Glomerular endothelial cell (primary cell): Measurements from ENCODE around the gene UNC5B. TPM values are rescaled to one million over a fixed set of nuclear protein-coding genes. Genes with fewer than 3 reads are reported as not detected.

Experiments
- DNase-seq: peaks from one replicate; pipeline ENCODE4 v3.0.0-alpha.2; 2011; ENCODE audit warnings: low read depth, low spot score; ENCODE audit errors: extremely low read depth
- total RNA-seq: library from RNA; depleted of rRNA; stranded (reverse); fragments of >200 nt; gene quantifications from 2 replicates; pipeline ENCODE4 v1.2.3, GENCODE V29; 2015

The UNC5B gene
- total RNA-seq: 19.5 and 69.5 TPM in 2 replicates

DNA sequence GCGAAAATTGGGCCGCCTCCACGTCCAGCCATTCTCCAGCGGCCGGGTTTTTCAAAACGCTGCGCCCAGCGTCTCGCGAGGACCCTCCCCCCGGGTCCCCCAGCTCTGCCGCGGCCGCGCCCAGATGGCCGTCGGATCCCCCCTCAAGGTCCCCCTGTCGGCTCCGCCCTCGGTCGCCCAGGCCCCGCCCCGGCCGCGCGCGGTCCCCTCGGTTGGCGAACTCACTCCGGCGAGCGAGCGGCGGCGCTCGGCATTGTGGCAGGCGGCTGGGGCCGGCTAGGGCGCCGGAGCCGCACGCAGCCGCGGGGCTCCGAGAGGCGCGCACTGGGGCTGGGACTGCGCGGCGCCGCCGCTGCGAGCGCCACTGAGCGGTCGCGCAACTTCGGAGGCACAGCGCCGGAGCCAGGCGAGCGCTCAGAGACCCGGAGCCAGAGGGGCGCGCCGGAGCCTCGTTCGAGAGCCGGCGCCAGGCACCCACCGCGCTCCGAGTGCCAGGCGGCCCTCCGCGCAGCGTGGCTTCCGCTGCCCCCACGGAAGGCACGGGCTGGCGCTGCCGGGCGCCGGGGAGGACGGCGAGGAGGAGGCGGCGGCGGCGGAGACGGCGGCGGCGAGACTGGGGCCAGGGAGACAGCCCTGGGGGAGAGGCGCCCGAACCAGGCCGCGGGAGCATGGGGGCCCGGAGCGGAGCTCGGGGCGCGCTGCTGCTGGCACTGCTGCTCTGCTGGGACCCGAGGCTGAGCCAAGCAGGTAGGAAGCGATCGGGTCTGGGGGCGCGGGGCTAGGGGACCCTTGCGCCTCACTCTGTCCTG, at the start of gene UNC5B:
TSS of gene UNC5B (plus strand) at position 253 of the 809 bp plus-strand sequence. CDS start at position 669, 416 bp downstream.
- no peak for DNase-seq

DNA sequence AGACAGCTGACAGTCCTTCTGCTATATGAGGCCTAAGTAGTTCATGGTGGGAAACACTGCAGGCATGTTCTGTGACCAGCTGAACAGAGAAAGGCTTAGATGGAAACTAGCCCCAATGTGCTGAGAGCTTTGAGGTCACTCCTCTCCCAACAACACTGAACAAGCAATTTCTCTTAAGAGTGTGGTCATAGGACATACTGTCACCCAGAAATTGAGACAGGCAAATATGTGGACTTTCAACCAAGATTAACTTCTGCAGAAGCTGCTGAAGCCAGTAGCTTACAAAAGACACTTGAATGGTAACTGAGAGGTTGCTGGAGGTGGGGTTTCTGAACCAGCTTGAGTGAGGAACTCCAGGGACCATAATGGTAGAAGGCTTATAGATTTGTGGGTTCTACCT, 38.9 kb upstream of the UNC5B start:
- DNase-seq: no peak

GRCh38 chr10:71176661-71177060, 35.7 kb upstream of the UNC5B start:
- DNase-seq: no peak

GRCh38 chr10:71177651-71178199, 34.6 kb upstream of the UNC5B start:
- DNase-seq: no peak

- no peak for DNase-seq
Measured at GRCh38 chr10:71178880-71179279, 33.5 kb upstream of the UNC5B start.

GRCh38 chr10:71179382-71179781, 33.0 kb upstream of the UNC5B start:
- no peak for DNase-seq

DNA sequence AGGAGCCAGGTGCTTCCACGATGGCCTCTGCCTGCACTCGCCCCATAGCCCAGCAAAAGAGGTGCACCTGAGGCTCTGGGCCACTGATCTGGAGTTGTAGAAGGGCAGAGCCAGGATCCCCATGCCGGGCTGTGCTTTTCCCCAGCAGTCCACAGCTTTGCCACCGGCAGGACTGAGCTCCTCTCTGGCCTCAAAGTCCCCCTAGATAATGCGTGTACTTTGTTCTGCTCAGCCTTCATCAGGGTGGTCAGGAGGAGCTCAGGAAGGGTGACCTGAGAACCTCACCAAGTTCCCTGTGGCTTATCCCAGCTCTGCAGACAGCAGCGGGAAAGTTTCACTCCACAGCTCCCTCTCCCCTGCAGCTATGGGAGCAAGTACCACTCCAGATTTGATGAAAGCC, 27.9 kb upstream of the UNC5B start:
- DNase-seq: no peak

DNA sequence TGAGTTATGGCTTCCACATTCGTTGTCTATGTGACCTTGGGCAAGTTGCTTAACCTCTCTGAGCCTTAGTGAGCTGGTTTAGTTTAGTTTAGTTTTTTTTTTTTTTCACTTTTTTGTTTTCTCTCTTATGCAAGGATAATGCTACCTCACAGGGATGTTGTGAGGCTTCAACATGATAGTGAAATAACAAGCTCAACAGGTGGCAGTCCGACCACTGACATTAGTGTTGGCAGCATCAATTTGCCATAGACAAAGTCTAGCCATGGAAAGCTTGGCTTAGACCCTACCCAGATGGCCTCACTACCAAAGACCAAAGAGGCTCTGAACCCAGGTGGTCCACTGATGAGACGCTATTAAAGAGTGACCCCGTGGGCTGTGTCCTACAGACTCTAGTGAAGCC, 27.2 kb upstream of the UNC5B start:
- no peak for DNase-seq

DNA sequence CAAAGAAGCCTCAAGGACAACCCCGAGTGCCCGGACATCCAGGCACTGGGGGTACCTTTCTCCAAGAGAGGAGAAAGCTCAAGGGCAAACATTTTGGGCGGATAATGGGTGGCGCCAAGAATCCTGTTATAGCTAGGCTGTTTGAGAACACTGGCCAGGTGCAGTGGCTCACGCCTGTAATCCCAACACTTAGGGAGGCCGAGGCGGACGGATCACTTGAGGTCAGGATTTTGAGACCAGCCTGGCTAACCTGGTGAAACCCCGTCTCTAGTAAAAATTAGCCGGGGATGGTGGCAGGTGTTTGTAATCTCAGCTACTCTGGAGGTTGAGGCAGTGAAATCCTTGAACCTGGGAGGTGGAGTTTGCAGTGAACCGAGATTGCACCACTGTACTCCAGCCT, 25.2 kb upstream of the UNC5B start:
- DNase-seq: no peak

DNA sequence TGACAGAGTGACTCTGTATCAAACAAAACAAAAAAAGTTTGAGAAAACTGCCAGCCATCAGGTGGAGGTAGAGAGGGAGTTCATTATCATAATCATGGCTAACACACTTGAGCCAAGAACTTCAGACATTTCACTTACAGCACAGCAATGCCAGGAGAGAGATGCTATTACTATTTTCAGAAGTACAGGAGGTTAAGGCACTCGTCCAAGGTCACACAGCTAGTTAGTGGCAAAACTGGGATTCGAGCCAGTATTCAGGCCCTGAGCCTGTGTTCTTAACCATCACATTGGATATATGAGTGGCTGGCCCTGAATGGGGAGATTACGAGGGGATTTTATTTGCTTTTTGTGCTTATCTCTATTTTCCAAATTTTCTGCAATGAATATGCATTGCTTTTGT, 24.8 kb upstream of the UNC5B start:
- DNase-seq: no peak

- DNase-seq: no peak
Measured at GRCh38 chr10:71188201-71188600, 24.2 kb upstream of the UNC5B start.

GRCh38 chr10:71191019-71191418, 21.4 kb upstream of the UNC5B start:
- DNase-seq: no peak

GRCh38 chr10:71191551-71192076, 20.8 kb upstream of the UNC5B start:
- DNase-seq: no peak

GRCh38 chr10:71193516-71193915, 18.9 kb upstream of the UNC5B start:
- no peak for DNase-seq

- DNase-seq: no peak
Measured at GRCh38 chr10:71197955-71198354, 14.4 kb upstream of the UNC5B start.

GRCh38 chr10:71201849-71202248, 10.5 kb upstream of the UNC5B start:
- DNase-seq: no peak

- DNase-seq: no peak
Measured at GRCh38 chr10:71202314-71202713, 10.1 kb upstream of the UNC5B start.

DNA sequence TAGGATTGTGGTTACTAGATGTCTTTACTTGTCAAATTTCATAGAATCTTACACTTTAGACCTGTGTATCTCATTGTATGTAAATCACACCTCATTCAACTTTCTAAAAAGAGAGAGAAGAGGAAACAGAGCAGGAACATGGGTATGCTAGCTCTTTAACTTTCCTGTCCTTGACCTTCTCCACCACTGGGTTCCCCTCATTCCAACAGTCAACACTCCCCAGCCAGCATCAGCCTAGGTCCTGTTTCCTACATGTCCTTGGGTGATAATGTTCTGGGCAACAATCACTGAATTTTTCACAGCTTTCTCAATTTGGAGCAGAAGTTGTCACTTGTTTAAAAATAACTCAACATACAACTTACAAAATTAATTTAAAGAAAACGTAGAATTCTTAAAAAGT, 9.2 kb upstream of the UNC5B start:
- no peak for DNase-seq

- DNase-seq: no peak
Measured at GRCh38 chr10:71203716-71204115, 8.7 kb upstream of the UNC5B start.

GRCh38 chr10:71204746-71205145, 7.6 kb upstream of the UNC5B start:
- DNase-seq: no peak

DNA sequence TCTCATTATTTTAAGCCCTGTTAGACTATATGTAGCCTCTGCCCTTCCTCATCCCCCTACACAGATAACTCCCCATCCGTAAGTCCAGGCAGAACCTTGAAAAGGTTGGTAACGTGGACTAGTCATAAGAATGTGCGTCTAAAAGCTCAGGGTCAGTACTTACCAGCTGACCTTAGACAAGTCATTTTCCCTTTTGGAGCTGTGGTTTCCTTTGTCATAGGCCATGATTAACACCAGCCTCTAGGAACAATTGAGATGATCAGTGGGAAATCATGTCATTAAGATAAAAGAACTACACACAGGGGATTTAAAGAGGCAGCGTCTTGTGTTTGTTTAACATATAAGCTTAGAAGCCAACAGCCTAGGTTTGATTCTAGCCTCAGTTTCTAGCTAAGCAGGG, 6.9 kb upstream of the UNC5B start:
- DNase-seq: no peak

GRCh38 chr10:71206911-71207310, 5.5 kb upstream of the UNC5B start:
- no peak for DNase-seq
